Hematopoietic multipotent progenitor cell (in vitro differentiated cells): ENCODE data around the gene CT47A1. TPM values are rescaled to one million over a fixed set of nuclear protein-coding genes. Genes with fewer than 3 reads are reported as not detected.
"Not testable (repeated sequence)": the region's sequence is repeated elsewhere in the genome, so short reads cannot be mapped to it uniquely, and the experiment has no call there.

Experiments used
- DNase-seq, 3 donors: peaks; one replicate each; pipeline ENCODE4 v3.0.0-alpha.2; 2011 to 2015; ENCODE audit warnings: low read depth in 2 of 3, low spot score in 2 of 3
- small RNA-seq: library from RNA; depleted of rRNA; stranded (forward); fragments of <200 nt; gene quantifications from one replicate; pipeline ENCODE3, GENCODE V24; 2012
- total RNA-seq: library from RNA; depleted of rRNA; stranded (reverse); fragments of >200 nt; gene quantifications from one replicate; pipeline ENCODE4 v1.2.3, GENCODE V29; 2012

The CT47A1 gene
- not detected for total RNA-seq

DNA sequence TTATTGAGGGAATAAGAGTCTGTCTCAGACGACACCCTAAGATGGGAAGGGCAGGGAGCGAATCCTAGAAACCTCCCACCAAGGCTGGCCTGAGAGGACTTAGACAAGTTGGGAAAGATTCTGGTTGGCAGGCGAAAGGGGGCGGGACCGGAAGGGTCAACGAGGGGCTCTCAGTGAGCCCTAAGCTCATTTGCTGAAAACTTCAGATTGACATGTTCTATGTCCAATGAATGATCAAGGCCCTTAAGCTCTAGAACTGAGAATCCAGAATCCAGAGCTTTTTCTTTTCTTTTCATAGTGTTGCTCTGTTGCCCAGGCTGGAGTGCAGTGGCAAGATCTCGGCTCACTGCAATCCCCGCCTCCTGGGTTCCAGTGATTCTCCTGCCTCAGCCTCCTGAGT, at the start of gene CT47A1:
CT47A1 (minus strand) TSS at position 101 of the 400 bp plus-strand sequence. CDS start 231 bp downstream, outside the sequence.
- DNase-seq, result not testable (repeated sequence)

DNA sequence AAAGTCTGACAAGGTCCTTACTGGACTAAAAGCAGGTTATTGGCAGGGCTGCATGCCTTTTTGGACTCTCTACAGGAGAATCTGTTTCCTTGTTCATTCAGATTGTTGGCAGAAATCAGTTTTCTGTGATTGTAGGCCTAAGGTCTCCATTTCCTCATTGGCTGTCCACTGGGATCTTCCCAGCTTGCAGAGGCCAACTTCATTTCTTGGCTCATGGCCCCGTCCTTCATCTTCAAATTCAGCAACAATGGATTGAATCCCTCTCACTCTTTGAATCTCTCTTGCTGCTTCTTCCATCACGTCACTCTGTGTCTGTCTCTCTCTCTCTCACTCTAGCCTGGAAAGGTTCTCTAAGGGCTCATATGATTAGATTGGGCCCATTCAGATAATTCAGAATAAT, 47.0 kb upstream of the CT47A1 start:
- DNase-seq, result no peak

DNA sequence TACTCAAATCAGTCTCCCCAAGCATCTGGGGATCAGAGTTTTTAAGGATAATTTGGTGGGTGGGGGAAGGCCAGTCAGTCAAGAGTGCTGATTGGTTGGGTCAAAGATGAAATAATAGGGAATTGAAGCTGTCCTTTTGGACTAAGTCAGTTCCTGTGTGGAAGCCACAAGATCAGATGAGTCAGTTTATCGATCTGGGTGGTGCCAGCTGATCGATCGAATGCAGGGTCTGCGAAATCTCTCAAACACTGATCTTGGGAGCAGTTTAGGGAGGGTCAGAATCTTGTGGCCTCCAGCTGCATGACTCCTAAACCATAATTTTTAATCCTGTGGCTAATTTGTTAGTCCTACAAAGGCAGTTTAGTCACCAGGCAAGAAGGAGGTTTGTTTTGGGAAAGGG, 44.5 kb upstream of the CT47A1 start:
- no peak for DNase-seq

DNA sequence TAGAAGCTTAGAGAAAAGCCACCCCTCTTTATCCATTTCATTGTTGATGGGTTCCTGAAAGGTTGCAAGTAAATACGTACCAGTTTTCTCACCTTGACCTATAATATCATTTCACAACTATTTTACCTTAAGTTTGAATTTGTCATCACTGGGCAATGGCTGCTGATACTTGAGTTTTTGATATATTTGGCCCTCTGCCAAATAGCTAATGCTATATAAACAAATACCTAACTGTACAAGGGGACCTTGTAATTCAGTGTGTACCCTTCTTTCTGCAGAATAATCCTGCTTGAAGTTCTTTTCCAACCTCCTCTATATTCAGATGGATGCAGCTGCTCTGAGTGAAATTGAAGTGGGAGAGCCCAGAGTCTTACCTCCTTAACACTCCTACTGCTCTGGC, 42.9 kb upstream of the CT47A1 start:
- DNase-seq, result no peak

DNA sequence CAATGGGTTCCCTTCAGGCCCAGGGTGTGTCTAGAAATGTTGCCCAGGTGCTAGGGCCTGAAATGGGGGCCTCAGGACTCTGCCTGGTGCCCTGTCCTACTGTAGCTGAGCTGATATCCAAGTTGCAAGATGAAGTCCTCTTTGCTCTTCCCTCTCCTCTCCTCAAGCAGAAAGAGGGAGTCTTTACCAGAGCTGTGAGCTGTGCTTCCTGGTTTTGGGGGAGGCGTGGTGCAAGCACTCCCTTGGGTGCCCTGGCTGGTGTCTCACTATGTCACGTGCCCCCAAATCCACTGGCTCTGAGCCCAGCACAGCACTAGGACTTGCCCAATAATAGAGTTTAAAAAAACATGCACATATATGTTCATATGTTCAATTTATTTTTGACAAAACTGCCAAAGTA, 29.3 kb upstream of the CT47A1 start:
- no peak for DNase-seq

DNA sequence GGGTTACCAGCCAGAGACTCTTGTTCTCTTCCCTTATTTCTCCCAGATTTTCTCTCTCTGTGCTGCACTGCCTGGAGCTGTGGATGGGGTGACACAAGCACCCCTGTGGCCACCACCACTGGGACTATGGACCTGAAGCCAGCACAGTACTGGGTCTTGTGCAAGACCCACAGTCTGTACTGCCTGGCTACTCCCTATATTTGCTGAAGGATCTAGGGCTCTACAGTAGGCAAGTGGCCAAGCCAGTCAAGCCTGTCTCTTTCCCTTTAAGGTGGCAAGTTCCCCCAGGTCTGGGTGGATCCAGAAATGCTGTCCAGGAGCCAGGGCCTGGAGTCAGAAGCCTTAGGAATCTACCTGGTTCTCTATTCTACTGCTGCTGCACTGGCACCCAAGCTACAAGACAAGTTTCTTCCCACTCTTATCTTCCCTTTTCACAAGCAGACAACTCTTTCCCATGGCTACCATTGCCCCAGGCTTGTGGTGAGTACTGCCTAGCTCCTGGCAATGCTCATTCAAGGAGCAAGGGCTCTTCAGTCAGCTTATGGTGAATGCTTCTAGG, 28.4 kb upstream of the CT47A1 start:
- DNase-seq, result no peak

DNA sequence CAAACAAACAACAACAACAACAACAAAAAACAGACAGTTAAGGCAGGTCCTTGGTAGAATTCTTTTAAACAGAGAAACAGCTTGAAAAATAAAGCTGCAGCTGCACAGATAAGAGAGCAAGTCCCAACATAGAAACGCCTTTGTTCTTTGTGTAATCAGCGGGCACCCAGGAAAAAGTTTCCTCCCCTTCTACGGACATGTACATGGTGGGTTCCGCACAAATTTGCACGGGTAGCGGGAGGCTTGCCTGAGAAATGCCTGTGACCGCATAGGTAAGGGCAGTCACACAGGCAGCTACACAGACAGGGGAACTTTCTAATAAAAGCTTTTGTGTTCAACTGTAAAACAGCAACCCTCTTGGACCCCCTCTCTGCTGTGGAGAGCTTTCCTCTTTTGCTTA, 25.7 kb upstream of the CT47A1 start:
- no peak for DNase-seq

DNA sequence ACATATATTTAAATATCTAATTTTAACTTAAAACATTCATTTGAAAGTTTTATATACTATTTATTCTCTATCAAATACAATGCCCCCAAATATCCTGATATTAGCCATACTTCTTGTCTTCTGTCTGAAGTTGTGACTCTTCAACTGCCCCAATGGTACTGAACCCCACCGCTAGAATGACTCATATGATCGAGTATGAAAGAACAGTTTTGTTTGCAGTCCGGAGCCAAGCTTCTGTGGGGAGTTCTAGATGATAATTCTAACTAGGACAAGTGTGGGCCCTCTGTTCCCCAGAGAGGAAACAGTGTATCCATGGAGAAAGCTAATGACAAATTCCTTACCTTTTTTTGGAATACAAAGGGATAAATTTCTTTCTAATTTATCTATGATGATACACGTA, 24.7 kb upstream of the CT47A1 start:
- no peak for DNase-seq

DNA sequence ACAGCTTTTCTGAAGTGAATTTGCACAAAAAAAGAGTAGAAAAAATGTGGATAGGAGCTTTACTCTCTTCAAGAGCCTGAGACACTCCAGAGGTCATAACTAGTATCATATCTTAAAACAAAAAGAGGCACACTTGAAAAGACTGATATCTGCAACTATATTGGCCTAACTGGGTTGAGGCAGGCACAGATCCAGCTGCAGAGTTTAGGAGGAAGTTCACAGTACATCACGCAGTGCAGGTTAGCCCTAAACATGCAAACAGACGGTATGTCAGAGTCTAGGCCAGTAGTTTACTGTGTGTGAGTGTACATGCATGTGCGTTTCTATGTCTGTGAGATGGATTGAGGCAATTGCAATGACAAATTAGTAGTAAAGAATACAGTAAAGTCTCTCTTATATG, 24.2 kb upstream of the CT47A1 start:
- no peak for DNase-seq

DNA sequence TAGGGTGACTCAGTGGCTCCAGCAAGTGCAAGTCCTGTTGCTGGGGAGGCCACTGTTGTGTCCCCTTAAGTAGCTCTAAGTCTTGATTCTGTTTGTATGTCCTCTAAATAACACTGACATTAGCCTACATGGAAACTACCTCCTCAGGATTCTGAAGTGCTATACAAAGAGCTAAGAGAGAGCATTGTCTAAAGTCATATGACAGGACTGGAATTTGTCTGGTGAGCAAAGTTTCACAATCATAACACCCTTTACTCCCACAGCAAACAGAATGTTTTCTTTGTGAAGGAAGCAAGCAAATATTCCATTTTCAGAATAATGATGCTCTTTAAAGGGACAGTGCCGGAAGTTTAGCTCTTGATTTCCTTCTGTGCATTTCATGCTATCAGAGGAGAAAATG, 23.4 kb upstream of the CT47A1 start:
- DNase-seq, result no peak

DNA sequence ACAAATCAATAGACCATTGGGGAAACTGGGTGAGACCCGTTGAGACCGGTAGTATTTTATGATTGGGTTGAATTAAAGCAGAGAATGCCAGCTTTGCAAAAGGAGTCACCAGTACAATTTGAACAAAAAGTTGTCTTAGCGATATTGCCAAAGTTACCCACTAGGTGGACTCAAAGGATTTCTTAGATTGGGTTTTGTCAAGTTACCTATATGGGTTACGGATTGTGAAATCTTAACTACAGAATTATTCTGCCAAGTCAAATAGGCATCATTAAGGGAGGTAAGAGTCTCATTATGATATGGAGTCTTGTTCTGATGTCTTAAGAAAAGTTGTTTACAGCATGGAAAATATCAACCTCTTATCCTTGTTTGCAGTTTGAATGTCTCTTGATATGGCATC, 15.0 kb upstream of the CT47A1 start:
- DNase-seq, result no peak

DNA sequence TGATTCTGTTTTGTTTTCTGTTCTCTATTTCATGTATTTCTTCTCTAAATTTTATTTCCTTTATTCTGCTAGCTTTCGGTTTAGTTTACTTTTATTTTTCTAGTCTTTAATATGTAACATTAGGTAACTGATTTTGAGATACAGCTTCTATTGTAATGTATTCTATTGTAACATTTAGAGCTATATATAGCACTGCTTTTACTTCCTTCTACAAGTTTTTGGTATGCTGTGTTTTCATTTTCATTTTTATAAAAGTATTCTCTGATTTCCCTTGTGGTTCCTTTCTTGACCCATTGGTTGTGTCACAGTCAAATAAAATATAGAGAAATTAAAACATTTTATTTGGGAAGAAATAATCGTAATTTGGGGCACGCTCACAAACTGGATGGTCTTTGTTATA, 13.9 kb upstream of the CT47A1 start:
- no peak for DNase-seq

DNA sequence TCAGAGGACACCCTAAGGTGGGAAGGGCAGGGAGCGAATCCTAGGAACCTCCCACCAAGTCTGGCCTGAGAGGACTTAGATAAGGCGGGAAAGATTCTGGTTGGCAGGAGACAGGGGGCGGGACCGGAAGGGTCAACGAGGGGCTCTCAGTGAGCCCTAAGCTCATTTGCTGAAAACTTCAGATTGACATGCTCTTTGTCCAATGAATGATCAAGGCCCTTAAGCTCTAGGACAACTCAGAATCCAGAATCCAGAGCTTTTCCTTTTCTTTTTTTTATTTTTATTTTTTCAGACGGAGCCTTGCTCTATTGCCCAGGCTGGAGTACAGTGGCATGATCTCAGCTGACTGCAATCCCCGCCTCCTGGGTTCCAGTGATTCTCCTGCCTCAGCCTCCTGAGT, 29.1 kb downstream of the CT47A1 start, which contains the start of gene CT47A7:
CT47A7 (minus strand) TSS at position 101 of the 400 bp plus-strand sequence. CDS start 255 bp downstream, outside the sequence.
- not testable (repeated sequence) for DNase-seq

Small RNA genes lying within 50 kb of the gene (small RNA-seq; reads per million reads assigned to genes)
- gene AL670379.1 (not detected), gene AL670379.10 (not detected), gene AL670379.11 (not detected), gene AL670379.12 (not detected), gene AL670379.2 (not detected), gene AL670379.3 (not detected), gene AL670379.4 (not detected), gene AL670379.5 (not detected), gene AL670379.6 (not detected), gene AL670379.7 (not detected), gene AL670379.8 (not detected), gene AL670379.9 (not detected)

Other genes starting within 250 kb of the CT47A1 start
- gene CT47B1, start 109.9 kb downstream of the CT47A1 start, total RNA-seq, result not detected
- gene CT47A11, start 48.6 kb downstream of the CT47A1 start, total RNA-seq, result not detected
- not detected for gene CT47A10, start 43.7 kb downstream of the CT47A1 start, total RNA-seq
- gene CT47A9, start 38.9 kb downstream of the CT47A1 start, total RNA-seq, result not detected
- gene CT47A8, start 34.0 kb downstream of the CT47A1 start, total RNA-seq, result not detected
- not detected for gene CT47A7, start 29.2 kb downstream of the CT47A1 start, total RNA-seq
- not detected for gene CT47A6, start 24.3 kb downstream of the CT47A1 start, total RNA-seq
- not detected for gene CT47A5, start 19.4 kb downstream of the CT47A1 start, total RNA-seq
- gene CT47A4, start 14.6 kb downstream of the CT47A1 start, total RNA-seq, result not detected
- not detected for gene CT47A3, start 9.7 kb downstream of the CT47A1 start, total RNA-seq
- gene CT47A2, start 4.8 kb downstream of the CT47A1 start, total RNA-seq, result not detected
- 0.27 TPM for gene GLUD2, start 61.9 kb upstream of the CT47A1 start, total RNA-seq